Kidney (tissue), 14 donors: ENCODE results near the gene GSTCD. TPM values are rescaled to one million over a fixed set of nuclear protein-coding genes. Genes with fewer than 3 reads are reported as not detected.

Experiments
- DNase-seq, 5 donors: peaks; one replicate each; pipeline ENCODE4 v3.0.0-alpha.2; 2013 to 2020
- FAIRE-seq: peaks from 2 replicates; lab custom pipeline; 2012; peaks lifted over from hg19 to GRCh38; lab: Jason Lieb, UNC
- H3K27ac ChIP-seq, 2 donors: one replicate each; pipeline ENCODE4 v1.7.0; 2013; ENCODE audit warnings: low read depth in 2 of 2, low read length in 2 of 2, inconsistent platforms in 1 of 2
- H3K27me3 ChIP-seq: one replicate; pipeline ENCODE4 v1.7.1; 2013; ENCODE audit warnings: low read length, inconsistent platforms; ENCODE audit not compliant: control insufficient read depth, insufficient read depth
- H3K36me3 ChIP-seq, 3 donors: one replicate each; pipeline versions ENCODE4 v1.7.0 to v1.7.1; 2013; ENCODE audit warnings: low read length in 3 of 3, control low read depth in 1 of 3, inconsistent platforms in 1 of 3; ENCODE audit not compliant: insufficient read depth in 3 of 3, control insufficient read depth in 2 of 3
- H3K4me1 ChIP-seq, 3 donors: one replicate each; pipeline versions ENCODE4 v1.7.0 to v1.7.1; 2013; ENCODE audit warnings: low read length in 3 of 3, inconsistent platforms in 1 of 3, low read depth in 1 of 3; ENCODE audit not compliant: control insufficient read depth in 2 of 3, insufficient read depth in 2 of 3
- H3K4me3 ChIP-seq, 3 donors: one replicate each; pipeline versions ENCODE4 v1.7.0 to v1.8.1; 2013; ENCODE audit warnings: low read length in 3 of 3, control low read depth in 1 of 3, inconsistent platforms in 1 of 3
- H3K9ac ChIP-seq, 3 donors: one replicate each; pipeline versions ENCODE4 v1.7.0 to v1.7.1; 2013; ENCODE audit warnings: low read length in 3 of 3, control low read depth in 1 of 3, inconsistent platforms in 1 of 3
- H3K9me3 ChIP-seq, 3 donors: one replicate each; pipeline versions ENCODE4 v1.7.0 to v1.7.1; 2013; ENCODE audit warnings: low read length in 3 of 3, control low read depth in 1 of 3, inconsistent platforms in 1 of 3; ENCODE audit not compliant: control insufficient read depth in 2 of 3, insufficient read depth in 1 of 3
- intact Hi-C: fragments of 100-400 bp; cut with DNase I; formaldehyde crosslinking; loops from one replicate; pipeline ENCODE4 v1.11.1; 2022
- polyA plus RNA-seq: library from polyadenylated mRNA; stranded (reverse); fragments of 350-450 nt; fragmentation: Illumina TruSeq; extraction: RNeasy Lipid Tissue Mini Kit (QIAGEN cat#74804); gene quantifications from one replicate; pipeline ENCODE4 v1.2.3, GENCODE V29; 2014; ENCODE audit warnings: low read depth, low replicate concordance; ENCODE audit not compliant: insufficient read depth
- total RNA-seq: library from RNA; stranded (reverse); fragmentation: NEBNext Ultra II Directional; extraction: Animal tissue kit (Norgen Biotek cat#: 25700); gene quantifications from one replicate; pipeline ENCODE4 v1.2.1, GENCODE V29; 2021
- TF ChIP-seq, protein P1 (sequence below): IDR thresholded peaks from 3 replicates; pipeline ENCODE4 v1.5.1; 2012; ENCODE audit warnings: mild to moderate bottlenecking, moderate library complexity, borderline replicate concordance; ENCODE audit not compliant: insufficient read depth; ENCODE audit errors: extremely low read depth
- donor health status: control.
- donor health status: control.
- donor health status: control.
- donor health status: control.
- donor health status: control.
- donor health status: DM: yes; HTN: yes; CAD: no.
- donor health status: Normal renal cell carcinoma (clear cell type).

Gene GSTCD
- total and polyA plus RNA-seq, 2 donors from 2014 or later: 2.2 to 11.7 TPM

DNA sequence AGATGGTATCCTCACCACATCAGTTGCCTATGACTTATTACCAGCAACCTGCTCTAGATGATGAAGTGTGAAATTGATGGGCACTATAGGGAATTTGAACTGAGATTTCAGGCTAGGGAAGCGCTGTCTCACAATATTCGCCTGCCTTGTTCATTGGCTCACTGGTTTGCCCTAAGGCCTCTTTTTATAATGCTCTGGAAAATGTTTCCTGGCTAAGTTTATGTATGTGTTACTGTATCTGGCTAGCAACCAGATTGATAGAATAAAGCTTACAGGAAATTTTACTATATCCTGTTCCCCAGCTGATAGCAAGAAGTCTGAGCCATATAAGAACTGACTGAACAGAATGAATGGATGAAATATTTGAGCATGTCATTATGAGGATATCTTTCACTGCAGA is 71.6 kb downstream of the GSTCD start:
- H3K9ac ChIP-seq: no peak overlapping the region
- no peaks in the 10 kb centered on the region for H3K36me3 ChIP-seq
- TF ChIP-seq, protein P1, sequence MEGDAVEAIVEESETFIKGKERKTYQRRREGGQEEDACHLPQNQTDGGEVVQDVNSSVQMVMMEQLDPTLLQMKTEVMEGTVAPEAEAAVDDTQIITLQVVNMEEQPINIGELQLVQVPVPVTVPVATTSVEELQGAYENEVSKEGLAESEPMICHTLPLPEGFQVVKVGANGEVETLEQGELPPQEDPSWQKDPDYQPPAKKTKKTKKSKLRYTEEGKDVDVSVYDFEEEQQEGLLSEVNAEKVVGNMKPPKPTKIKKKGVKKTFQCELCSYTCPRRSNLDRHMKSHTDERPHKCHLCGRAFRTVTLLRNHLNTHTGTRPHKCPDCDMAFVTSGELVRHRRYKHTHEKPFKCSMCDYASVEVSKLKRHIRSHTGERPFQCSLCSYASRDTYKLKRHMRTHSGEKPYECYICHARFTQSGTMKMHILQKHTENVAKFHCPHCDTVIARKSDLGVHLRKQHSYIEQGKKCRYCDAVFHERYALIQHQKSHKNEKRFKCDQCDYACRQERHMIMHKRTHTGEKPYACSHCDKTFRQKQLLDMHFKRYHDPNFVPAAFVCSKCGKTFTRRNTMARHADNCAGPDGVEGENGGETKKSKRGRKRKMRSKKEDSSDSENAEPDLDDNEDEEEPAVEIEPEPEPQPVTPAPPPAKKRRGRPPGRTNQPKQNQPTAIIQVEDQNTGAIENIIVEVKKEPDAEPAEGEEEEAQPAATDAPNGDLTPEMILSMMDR: no peak
- H3K4me3 ChIP-seq: no peak overlapping the region
- no peak overlapping the region for H3K27ac ChIP-seq
- no peaks in the 10 kb centered on the region for H3K4me1 ChIP-seq
- no peaks in the 10 kb centered on the region for H3K9me3 ChIP-seq
- no peaks in the 10 kb centered on the region for H3K27me3 ChIP-seq
- DNase-seq: no peak
- intact Hi-C loops: no loop called here
- FAIRE-seq: no peak

DNA sequence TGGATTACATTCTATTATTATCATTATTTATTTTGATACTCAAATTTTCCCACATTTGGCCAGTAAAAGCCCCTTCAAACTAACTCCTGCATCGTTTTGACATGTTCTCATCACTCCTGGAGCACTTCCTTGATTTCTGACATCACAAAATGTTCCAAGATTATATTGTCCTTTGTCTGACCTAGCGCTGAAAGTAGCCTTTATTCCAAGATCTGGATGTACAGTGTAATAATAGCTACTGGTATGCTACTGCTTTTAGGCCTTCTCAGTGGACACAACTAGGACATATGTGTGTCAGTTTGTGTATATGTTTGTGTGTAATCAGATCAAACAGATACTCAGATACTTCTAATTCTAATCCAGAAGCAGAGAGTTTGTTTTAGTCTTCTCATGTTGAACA is 76.2 kb downstream of the GSTCD start:
- no peak for FAIRE-seq
- intact Hi-C loops: no loop called here
- no peak overlapping the region for H3K4me3 ChIP-seq
- DNase-seq: no peak
- no peaks in the 10 kb centered on the region for H3K4me1 ChIP-seq
- no peaks in the 10 kb centered on the region for H3K9me3 ChIP-seq
- no peaks in the 10 kb centered on the region for H3K36me3 ChIP-seq
- H3K27me3 ChIP-seq: no peaks in the 10 kb centered on the region
- no peak overlapping the region for H3K9ac ChIP-seq
- H3K27ac ChIP-seq: no peak overlapping the region
- TF ChIP-seq, protein P1: no peak

DNA sequence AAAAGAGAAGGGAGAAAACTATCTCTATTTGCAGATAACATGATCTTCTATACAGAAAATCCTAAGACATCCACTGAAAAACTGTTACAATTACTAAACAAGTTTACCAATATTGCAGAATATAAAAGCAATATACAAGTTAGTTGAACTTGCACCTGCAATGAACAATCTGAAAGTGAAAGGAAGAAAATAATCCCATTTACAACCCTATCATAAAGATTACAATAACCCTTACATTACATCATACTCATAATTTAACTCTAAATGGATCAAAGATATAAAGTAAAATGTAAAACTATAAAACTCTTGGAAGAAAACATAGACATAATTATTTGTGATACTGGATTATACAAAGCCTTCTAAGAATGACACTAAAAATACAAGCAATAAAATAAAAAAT is 77.2 kb downstream of the GSTCD start:
- intact Hi-C loops: no loop called here
- DNase-seq (no peak), FAIRE-seq (no peak)

More for the DNA sequence above, 77.2 kb downstream of the GSTCD start:
- Histone ChIP-seq H3K36me3 (no peaks in the 10 kb centered on the region), H3K4me3 (no peak overlapping the region), H3K9me3 (no peaks in the 10 kb centered on the region), H3K27me3 (no peaks in the 10 kb centered on the region), H3K27ac (no peak overlapping the region), H3K4me1 (no peaks in the 10 kb centered on the region), H3K9ac (no peak overlapping the region)
- TF ChIP-seq, protein P1: no peak
